22Rv1 (cell line): Measurements from ENCODE around the gene ELAVL1.

Experiments
- CTCF ChIP-seq: fragments of 450-650 bp; IDR thresholded peaks from 2 replicates; pipeline ENCODE4 v1.5.1; 2017; ENCODE audit warnings: mild to moderate bottlenecking
- ZFX ChIP-seq: fragments of 450-650 bp; IDR thresholded peaks from 2 replicates; pipeline ENCODE4 v1.6.1; 2017; ENCODE audit warnings: antibody characterized with exemption, borderline replicate concordance

DNA sequence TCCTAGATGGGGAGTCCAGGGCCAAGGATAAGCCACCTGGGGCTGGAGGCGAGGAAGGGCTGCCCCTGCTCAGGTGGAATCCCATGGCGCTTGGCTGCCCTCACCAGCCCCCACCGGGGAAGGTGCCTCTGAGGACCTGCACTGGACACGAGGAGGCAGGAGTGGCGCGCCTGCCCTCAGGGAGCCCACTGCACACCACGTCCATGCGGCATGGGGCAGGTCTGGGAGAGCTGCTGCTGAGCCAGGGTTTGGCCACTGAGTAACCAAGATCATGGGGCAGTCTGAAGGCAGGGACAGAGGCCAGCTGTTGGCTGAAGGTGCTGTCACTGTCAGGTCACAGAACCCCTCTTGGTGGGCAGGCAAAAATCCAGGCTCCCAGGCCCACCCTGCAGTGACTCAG is 25.9 kb downstream of the ELAVL1 start:
- TF ChIP-seq CTCF (no peak), ZFX (no peak)
